ENCODE results near the gene WASHC4. TPM values are rescaled to one million over a fixed set of nuclear protein-coding genes. Genes with fewer than 3 reads are reported as not detected.

Gene WASHC4
- total RNA-seq, 1 donor: 148 TPM

DNA sequence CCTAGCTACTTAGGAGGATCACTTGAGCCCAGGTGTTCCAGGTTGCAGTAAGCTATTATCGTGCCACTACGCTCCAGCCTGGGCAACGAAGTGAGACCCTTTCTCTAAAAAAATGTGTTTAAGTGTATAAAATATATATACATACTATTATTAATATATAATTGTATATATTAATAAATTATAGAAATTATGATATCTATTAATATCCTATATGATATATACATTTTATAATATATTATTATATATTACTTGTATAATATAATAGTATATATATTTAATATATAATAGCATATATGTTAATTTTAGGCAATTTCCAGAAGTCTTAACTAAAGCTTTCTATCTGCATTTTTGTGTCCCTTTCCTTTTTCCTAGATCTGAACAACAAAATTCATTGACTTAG lies 35.5 kb upstream of the WASHC4 start:
- H3K4me3 ChIP-seq (ENCODE audit: low read depth, low read length): no peak overlapping the region
- DNase-seq (ENCODE audit: low read depth): no peak
- TF ChIP-seq, protein P1, sequence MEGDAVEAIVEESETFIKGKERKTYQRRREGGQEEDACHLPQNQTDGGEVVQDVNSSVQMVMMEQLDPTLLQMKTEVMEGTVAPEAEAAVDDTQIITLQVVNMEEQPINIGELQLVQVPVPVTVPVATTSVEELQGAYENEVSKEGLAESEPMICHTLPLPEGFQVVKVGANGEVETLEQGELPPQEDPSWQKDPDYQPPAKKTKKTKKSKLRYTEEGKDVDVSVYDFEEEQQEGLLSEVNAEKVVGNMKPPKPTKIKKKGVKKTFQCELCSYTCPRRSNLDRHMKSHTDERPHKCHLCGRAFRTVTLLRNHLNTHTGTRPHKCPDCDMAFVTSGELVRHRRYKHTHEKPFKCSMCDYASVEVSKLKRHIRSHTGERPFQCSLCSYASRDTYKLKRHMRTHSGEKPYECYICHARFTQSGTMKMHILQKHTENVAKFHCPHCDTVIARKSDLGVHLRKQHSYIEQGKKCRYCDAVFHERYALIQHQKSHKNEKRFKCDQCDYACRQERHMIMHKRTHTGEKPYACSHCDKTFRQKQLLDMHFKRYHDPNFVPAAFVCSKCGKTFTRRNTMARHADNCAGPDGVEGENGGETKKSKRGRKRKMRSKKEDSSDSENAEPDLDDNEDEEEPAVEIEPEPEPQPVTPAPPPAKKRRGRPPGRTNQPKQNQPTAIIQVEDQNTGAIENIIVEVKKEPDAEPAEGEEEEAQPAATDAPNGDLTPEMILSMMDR (IDR thresholded peaks at IDR 0.05; ENCODE audit: insufficient read depth, low read depth, low read length): no peak

DNA sequence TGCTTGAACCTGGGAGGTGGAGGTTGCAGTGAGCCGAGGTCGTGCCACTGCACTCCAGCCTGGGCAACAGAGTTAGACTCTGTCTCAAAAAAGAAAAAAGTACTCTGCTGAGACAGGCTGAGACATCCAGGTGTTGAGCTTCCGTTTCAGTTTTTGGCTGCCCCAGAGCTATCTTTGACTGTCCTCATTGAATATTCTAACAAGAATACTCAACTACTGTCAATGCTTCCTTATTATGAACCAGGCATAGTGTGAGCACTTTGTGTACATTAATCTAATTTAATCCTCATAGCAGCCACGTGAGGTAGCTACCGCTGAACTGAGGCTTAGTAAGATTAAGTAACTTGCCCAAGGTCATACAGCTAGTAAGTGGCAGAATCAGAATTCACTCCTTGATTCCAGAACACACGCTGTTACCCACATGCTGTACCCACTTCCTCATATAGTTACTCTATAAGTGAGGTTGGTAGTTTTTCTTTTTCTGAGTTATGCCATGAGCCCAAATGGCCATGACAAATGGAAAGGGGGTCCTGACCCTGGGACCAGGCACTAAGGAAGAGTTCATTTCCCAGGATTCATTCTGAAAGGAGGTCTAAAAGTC lies 34.5 kb upstream of the WASHC4 start:
- H3K4me3 ChIP-seq (ENCODE audit: low read depth, low read length): no peak overlapping the region
- DNase-seq (ENCODE audit: low read depth): no peak
- TF ChIP-seq, protein P1 (IDR thresholded peaks at IDR 0.05; ENCODE audit: insufficient read depth, low read depth, low read length): no peak

DNA sequence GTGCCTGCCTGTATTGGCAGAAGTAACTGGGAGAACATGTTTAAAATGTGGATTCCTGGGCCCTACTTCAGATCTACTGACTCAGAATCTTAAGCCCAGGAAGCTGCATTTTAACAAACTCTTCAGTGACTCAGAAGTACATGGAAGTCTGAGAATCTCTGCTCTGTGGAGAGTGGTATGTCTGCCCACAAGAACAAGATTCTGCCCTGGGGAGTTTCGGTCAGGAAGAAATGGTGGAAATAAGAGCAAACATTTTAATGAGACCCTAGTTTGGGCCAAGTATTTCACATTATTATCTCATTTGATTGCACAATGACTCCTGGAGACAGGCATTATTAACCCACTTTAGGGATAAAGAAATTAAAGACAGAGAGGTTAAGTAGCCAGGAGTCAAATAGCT lies 31.4 kb upstream of the WASHC4 start:
- H3K4me3 ChIP-seq (ENCODE audit: low read depth, low read length): no peak overlapping the region
- DNase-seq (ENCODE audit: low read depth): peak; percentile 26
- TF ChIP-seq, protein P1 (IDR thresholded peaks at IDR 0.05; ENCODE audit: insufficient read depth, low read depth, low read length): no peak

DNA sequence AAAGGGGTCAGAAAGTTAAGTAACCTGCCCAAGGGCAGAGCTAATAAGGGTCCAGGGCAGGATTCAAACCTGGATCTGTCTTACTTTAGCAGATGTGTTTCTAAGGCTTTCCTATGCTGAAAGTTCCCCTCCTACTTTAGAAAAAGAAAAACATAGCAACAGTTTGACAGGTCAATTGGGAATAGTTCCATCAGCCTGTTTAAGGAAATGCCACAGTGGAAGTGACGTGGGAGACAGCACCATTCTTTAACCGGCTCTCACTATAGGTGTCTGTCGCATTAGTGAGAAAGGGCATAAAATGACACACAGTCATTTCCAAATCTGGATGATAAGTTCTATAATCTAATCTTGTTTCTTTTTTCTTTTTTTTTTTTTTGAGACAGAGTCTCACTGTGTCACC lies 30.6 kb upstream of the WASHC4 start:
- H3K4me3 ChIP-seq (ENCODE audit: low read depth, low read length): no peak overlapping the region
- DNase-seq (ENCODE audit: low read depth): no peak
- TF ChIP-seq, protein P1 (IDR thresholded peaks at IDR 0.05; ENCODE audit: insufficient read depth, low read depth, low read length): no peak

DNA sequence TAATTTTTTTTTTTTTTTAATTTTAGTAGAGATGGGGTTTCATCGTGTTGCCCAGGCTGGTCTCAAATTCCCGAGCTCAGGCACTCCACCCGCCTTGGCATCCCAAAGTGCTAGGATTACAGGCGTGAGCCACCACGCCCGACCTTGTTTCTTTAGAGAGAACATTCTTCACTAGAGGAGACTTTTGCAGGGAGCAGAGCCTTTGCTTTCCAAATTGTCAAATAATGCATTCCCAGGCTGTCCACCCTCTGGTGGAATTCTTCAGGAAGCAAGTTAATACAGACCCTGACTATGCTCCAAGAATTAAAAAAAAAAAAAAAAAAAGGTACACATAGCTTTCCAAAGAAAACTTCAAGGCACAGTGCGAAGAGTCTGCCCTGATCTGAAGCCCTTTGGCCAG lies 30.1 kb upstream of the WASHC4 start:
- no peak for DNase-seq (ENCODE audit: low read depth)
- TF ChIP-seq, protein P1 (IDR thresholded peaks at IDR 0.05; ENCODE audit: insufficient read depth, low read depth, low read length): no peak

DNA sequence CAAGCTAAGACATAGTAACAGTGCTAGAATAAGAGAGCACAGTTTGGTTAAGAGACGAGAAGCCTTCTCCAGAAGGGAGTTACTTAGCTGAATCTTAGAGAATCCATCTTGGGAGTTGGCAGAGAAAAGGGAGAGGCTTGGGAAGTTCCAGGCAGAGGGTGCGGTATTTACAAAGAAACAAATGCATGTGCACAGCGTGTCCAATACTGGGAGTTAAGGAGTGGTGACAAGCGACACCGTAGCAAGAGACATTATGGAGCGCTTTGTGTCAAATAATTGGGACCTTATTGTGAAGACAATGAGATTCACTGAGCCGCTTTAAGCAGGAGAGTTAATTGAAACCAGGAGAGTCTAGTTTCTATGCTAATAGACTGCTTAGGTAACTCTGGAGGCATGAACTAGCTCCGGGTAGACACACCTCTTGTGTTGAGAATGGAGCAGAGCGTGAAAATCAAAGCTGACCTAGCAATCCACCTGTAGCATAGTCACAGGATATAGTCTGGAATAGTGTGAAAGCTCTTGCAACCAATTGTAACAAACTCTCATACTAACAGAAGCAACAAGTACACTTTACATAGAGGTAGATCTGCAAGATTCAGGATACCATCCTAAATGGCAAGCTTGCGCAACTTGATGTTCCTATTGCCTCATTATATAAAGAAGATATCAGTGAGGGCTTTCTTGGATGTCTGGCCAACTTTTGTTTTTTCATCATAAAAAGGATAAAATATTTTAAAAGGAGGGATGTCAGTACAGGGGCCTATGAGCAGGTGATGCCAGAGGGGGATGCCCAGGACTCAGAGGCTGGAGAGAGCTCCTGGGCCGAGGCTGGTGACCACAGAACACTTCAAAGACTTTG lies 28.6 kb upstream of the WASHC4 start:
- DNase-seq (ENCODE audit: low read depth): peak; percentile 16
- H3K4me3 ChIP-seq (ENCODE audit: low read depth, low read length): no peak overlapping the region
- TF ChIP-seq, protein P1 (IDR thresholded peaks at IDR 0.05; ENCODE audit: insufficient read depth, low read depth, low read length): no peak

More for the DNA sequence above, 30.1 kb upstream of the WASHC4 start:
- no peak overlapping the region for H3K4me3 ChIP-seq (ENCODE audit: low read depth, low read length)

Measured in fibroblast of villous mesenchyme (primary cell).